ENCODE measurements around the gene KSR2.

KSR2 gene

DNA sequence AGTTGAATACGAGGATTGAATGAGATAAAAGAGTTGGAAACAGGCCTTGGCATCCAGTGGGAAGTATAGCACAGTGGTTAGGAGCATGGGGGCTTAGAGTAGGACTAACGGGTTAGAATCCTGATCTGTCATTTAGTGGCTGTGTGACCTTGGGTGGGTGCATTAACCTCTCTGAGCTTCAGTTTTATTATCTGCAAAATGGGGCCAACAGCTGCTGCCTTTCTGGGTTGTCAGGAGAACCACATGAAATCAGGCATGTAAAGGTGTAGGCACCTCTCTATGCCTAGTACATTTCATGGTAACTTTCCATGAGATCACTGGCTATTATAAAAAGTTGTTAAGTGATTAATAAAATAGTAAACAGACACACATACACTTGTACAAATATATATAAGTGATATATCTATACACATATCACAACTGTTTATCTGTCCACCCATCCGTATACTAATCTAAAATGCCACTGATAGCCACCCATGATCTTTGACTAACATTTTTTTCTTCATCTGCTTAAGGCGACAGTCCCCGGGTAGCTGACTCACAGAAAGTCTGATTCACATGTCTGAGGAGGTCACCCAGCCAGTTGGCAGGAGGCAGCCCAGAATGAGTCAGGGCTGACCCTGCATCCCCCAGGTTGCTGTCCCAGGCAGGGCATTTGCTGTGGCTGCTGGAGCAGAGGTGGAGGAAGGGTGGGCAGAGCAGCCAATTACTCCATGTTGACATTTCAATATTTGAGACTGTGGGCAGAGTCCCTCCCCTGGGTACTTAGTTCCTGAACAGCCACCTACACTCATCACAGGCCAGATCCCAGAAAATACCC lies 481.7 kb downstream of the KSR2 start:
- Histone ChIP-seq H3K4me3 (ENCODE audit: low read depth, low read length) (no peak overlapping the region), H3K36me3 (ENCODE audit: control insufficient read depth, insufficient read depth, low read length) (no peaks in the 10 kb centered on the region), H2AFZ (no peak overlapping the region), H3K9me3 (ENCODE audit: control insufficient read depth, low read length) (no peaks in the 10 kb centered on the region), H3K4me2 (ENCODE audit: low read length) (no peak overlapping the region), H3K4me1 (no peaks in the 10 kb centered on the region), H3K27ac (no peak overlapping the region), H3K79me2 (no peaks in the 10 kb centered on the region), H3K9ac (no peak overlapping the region), H3K27me3 (ENCODE audit: control insufficient read depth, insufficient read depth, low read length) (no peaks in the 10 kb centered on the region)
- no peak for TF ChIP-seq CTCF (IDR thresholded peaks at IDR 0.05)

GRCh38 chr12:117485984-117486839 lies 482.6 kb downstream of the KSR2 start:
- Histone ChIP-seq H3K9me3 (ENCODE audit: control insufficient read depth, low read length) (no peaks in the 10 kb centered on the region), H3K79me2 (no peaks in the 10 kb centered on the region), H3K27ac (no peak overlapping the region), H3K4me3 (ENCODE audit: low read depth, low read length) (no peak overlapping the region), H3K4me1 (no peaks in the 10 kb centered on the region), H3K36me3 (ENCODE audit: control insufficient read depth, insufficient read depth, low read length) (no peaks in the 10 kb centered on the region), H3K4me2 (ENCODE audit: low read length) (no peak overlapping the region), H3K9ac (no peak overlapping the region), H2AFZ (no peak overlapping the region), H3K27me3 (ENCODE audit: control insufficient read depth, insufficient read depth, low read length) (no peaks in the 10 kb centered on the region)
- TF ChIP-seq CTCF (IDR thresholded peaks at IDR 0.05), result no peak

GRCh38 chr12:117484901-117485300 lies 483.9 kb downstream of the KSR2 start:
- no peak overlapping the region for H3K9ac ChIP-seq
- no peaks in the 10 kb centered on the region for H3K79me2 ChIP-seq
- TF ChIP-seq CTCF (IDR thresholded peaks at IDR 0.05), result no peak
- no peak overlapping the region for H3K4me2 ChIP-seq (ENCODE audit: low read length)
- H3K9me3 ChIP-seq (ENCODE audit: control insufficient read depth, low read length), result no peaks in the 10 kb centered on the region
- H3K36me3 ChIP-seq (ENCODE audit: control insufficient read depth, insufficient read depth, low read length), result no peaks in the 10 kb centered on the region
- H3K27me3 ChIP-seq (ENCODE audit: control insufficient read depth, insufficient read depth, low read length), result no peaks in the 10 kb centered on the region
- no peaks in the 10 kb centered on the region for H3K4me1 ChIP-seq
- no peak overlapping the region for H3K27ac ChIP-seq
- H3K4me3 ChIP-seq (ENCODE audit: low read depth, low read length), result no peak overlapping the region
- no peak overlapping the region for H2AFZ ChIP-seq

DNA sequence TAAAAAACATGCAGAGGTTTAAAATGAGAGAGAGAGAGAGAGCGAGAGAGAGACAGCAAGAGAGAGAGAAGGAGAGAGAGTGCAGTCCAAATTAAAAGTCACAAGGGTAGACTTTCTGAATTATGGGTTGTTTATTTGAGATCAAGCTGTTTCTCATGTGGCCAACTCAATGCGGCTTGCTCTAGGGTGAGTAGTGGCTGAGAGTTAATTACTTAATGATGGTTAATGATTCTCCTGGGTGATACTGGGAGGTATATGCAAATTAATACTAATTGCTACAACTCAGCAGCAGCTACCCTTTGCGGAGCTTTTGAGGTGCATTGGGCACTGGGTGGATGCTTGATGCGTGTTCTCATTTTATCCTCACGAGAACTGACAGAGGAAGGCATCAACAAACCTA lies 485.3 kb downstream of the KSR2 start:
- Histone ChIP-seq H3K9ac (no peak overlapping the region), H3K9me3 (ENCODE audit: control insufficient read depth, low read length) (no peaks in the 10 kb centered on the region), H2AFZ (no peak overlapping the region), H3K79me2 (no peaks in the 10 kb centered on the region), H3K4me1 (no peaks in the 10 kb centered on the region), H3K27me3 (ENCODE audit: control insufficient read depth, insufficient read depth, low read length) (no peaks in the 10 kb centered on the region), H3K36me3 (ENCODE audit: control insufficient read depth, insufficient read depth, low read length) (no peaks in the 10 kb centered on the region), H3K27ac (no peak overlapping the region), H3K4me3 (ENCODE audit: low read depth, low read length) (no peak overlapping the region), H3K4me2 (ENCODE audit: low read length) (no peak overlapping the region)
- no peak for TF ChIP-seq CTCF (IDR thresholded peaks at IDR 0.05)

Measured in parathyroid adenoma (tissue), 2 donors.